Neuron (in vitro differentiated cells): Measurements from ENCODE around the gene SPN.
"Not testable (repeated sequence)": the region's sequence is repeated elsewhere in the genome, so short reads cannot be mapped to it uniquely, and the experiment has no call there.

ENCODE experiments used
- H2AFZ ChIP-seq: one replicate; pipeline ENCODE4 v1.6.1; 2013; ENCODE audit warnings: low read depth, mild to moderate bottlenecking, inconsistent platforms, low read length, moderate library complexity
- H3K27me3 ChIP-seq: one replicate; pipeline ENCODE4 v1.6.1; 2013; ENCODE audit warnings: low read length; ENCODE audit not compliant: insufficient read depth
- H3K36me3 ChIP-seq: one replicate; pipeline ENCODE4 v1.6.1; 2013; ENCODE audit warnings: low read length; ENCODE audit not compliant: insufficient read depth
- H3K4me1 ChIP-seq: one replicate; pipeline ENCODE4 v1.6.1; 2013; ENCODE audit warnings: low read length; ENCODE audit not compliant: insufficient read depth
- H3K4me3 ChIP-seq: 2 replicates; pipeline ENCODE4 v1.5.1; 2013; ENCODE audit warnings: mild to moderate bottlenecking, low read length, moderate library complexity
- H3K9me3 ChIP-seq: one replicate; pipeline ENCODE4 v1.6.1; 2013; ENCODE audit warnings: low read length

SPN gene, protein sequence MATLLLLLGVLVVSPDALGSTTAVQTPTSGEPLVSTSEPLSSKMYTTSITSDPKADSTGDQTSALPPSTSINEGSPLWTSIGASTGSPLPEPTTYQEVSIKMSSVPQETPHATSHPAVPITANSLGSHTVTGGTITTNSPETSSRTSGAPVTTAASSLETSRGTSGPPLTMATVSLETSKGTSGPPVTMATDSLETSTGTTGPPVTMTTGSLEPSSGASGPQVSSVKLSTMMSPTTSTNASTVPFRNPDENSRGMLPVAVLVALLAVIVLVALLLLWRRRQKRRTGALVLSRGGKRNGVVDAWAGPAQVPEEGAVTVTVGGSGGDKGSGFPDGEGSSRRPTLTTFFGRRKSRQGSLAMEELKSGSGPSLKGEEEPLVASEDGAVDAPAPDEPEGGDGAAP

DNA sequence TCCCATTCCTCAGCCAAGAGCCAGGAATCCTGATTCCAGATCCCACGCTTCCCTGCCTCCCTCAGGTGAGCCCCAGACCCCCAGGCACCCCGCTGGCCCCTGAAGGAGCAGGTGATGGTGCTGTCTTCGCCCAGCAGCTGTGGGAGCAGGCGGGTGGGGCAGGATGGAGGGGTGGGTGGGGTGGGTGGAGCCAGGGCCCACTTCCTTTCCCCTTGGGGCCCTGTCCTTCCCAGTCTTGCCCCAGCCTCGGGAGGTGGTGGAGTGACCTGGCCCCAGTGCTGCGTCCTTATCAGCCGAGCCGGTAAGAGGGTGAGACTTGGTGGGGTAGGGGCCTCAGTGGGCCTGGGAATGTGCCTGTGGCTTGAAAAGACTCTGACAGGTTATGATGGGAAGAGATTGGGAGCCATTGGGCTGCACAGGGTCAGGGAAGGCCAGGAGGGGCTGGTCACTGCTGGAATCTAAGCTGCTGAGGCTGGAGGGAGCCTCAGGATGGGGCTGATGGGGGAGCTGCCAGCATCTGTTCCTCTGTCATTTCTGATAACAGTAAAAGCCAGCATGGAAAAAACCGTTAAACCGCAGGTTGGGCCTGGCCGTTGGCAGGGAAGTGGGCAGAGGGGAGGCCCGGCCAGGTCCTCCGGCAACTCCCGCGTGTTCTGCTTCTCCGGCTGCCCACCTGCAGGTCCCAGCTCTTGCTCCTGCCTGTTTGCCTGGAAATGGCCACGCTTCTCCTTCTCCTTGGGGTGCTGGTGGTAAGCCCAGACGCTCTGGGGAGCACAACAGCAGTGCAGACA, at the start of gene SPN:
Gene SPN (plus strand): TSS at position 232 of the 791 bp plus-strand sequence. CDS start 482 bp downstream, at position 714.
- H3K9me3 ChIP-seq, result no peaks in the 10 kb centered on the region
- H3K4me3 ChIP-seq, result no peak within 1 kb of the TSS
- H3K36me3 ChIP-seq, result no peaks in the 10 kb centered on the region
- peaks cover 30% of the 10 kb centered on the region for H3K4me1 ChIP-seq
- no peak within 1 kb of the TSS for H2AFZ ChIP-seq
- H3K27me3 ChIP-seq, result no peaks in the 10 kb centered on the region

DNA sequence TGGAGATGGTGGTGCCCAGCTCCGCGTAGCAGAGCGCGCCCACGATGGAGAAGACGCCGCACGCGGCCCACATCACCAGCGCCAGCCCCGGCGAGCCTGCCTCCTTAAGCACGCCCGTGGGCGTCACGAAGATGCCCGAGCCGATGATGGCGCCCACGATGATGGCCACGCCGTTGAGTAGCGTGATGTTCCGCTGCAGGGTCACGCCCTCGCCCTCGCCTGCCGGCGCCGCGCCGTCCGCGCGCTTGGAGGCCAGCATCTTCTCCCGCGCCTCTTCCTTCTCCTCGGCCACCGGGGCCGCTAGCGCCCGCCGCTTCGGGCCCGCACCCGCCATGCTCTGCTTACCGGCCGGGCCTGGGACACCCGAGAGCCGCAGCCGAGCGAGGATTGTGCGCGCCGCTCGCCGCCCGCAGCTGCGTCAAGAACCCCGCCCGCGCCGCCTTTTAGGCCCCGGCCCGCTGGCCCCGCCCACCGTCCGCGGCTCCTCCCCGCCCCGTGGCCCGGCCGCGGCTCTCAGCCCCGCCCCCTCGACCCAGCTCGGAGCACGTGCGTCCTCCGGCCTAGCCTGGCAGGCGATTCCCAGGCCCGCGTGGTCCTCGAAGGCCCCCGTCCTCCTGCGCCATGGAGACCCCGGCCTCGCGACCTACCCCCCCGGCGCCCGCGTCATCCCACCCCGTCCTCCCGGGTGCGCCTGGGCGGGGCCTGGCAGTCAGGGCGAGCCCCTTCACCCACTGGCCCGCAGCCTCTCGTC, 49.6 kb upstream of the SPN start:
- Histone ChIP-seq H3K4me1 (peaks cover 14% of the 10 kb centered on the region), H3K4me3 (peak overlapping the region; percentile 82), H2AFZ (peak overlapping the region; percentile 26)
- H3K9me3 ChIP-seq, H3K36me3 ChIP-seq, H3K27me3 ChIP-seq: not testable (repeated sequence)

DNA sequence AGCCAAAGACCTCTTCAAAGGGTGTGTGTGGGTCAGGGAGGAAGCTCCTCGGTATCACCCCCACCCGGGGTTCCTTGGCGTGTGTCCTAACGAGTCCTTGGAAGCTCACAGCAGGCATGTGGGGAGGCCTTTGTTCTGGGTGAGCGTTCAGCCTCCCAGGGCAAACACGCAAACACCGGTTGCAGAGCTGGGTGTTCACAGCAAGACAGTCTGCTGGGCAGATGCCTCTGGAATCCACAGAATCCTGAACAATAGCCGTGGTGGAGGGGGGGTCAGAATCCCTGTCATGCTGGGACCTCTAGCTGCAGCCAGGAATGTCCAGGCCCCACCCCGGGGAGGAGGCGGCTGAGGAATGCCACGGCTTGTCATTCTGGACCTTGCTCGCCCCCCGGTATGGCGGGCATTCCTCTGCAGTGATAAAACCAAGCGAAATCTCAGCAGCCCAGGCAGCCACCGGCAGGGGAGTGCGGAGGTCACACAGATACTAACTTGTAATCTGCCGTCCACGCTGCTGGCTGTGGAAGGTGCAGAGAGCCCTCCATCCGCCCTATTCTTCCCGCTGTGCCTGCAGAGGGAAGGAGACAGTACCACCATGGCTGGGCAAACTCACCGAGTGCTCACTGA, 48.2 kb upstream of the SPN start:
- H2AFZ ChIP-seq, H3K9me3 ChIP-seq, H3K36me3 ChIP-seq, H3K27me3 ChIP-seq: not testable (repeated sequence)
- Histone ChIP-seq H3K4me1 (peaks cover 14% of the 10 kb centered on the region), H3K4me3 (peak overlapping the region; percentile 13)

DNA sequence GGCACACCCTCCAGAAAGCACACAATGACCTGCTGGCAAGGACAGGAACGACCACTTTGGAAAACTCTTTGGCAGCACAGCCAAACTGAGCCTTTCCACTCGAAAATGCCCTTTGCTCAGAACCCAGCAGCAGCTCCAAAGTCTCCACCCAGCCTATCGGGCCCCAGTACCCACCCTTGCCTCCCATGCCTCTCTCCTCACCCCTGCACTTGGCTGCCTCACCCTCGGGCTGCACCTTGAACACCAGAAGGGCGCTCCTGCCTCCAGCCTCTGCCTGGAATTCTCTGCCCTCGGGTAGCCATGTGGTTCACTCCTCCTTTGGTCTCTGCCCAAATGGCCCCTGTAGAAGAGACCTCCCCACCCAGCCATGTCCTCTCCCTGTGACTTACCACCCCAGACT, 46.9 kb upstream of the SPN start:
- not testable (repeated sequence) for H3K4me3 ChIP-seq, H3K27me3 ChIP-seq, H3K9me3 ChIP-seq, H2AFZ ChIP-seq, H3K36me3 ChIP-seq
- peaks cover 13% of the 10 kb centered on the region for H3K4me1 ChIP-seq

DNA sequence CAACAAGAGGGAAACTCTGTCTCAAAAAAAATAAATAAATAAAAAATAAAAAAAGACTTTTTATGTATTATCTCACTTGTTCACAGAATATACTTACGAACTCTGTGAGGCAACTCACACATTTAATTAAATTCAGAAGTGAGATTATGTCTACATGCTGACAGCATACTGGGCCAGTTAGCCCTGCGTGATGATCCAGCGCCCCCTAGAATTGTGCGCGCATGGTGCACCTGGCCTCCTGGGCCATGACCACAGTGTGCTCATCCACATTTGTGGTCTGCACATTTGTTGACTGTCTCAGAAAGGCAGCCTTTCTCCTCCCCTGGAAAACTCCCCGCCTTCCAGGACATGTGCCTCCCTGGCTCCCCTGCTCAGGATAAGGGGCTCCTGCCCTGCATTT, 42.5 kb upstream of the SPN start:
- H3K9me3 ChIP-seq, H3K4me3 ChIP-seq, H3K27me3 ChIP-seq, H3K4me1 ChIP-seq, H2AFZ ChIP-seq, H3K36me3 ChIP-seq: not testable (repeated sequence)

DNA sequence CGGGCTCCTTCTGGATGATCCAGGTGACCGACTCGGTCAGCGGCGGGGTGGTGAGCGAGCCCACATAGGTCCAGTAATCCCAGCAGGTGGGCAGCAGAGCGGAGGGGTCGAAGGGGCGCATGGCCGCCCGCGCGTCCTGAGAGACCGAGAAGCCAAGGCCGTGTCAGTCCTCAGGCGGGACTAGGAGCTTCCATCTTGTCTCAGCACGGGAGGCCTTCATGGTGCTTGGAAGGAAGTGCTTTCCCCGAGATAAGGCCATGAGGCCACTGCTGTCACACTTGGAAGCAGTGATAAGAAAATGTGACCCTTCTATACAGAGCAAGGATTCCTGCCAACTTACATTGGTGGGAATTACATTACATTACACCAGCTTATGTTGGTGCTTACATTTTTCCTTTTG, 40.3 kb upstream of the SPN start:
- not testable (repeated sequence) for H3K9me3 ChIP-seq, H3K4me1 ChIP-seq

DNA sequence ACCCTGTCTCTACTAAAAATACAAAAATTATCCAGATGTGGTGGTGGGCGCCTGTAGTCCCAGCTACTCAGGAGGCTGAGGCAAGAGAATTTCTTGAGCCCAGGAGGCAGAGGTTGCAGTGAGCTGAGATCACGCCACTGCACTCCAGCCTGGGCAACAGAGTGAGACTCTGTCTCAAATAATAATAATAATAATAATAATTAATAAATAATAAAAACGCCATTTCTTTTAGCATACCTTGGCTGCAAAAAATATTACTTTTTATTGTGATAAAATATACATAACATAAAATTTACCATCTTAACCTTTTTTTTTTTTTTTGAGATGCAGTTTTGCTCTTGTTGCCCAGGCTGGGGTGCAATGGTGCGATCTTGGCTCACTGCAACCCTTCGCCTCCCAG, 39.8 kb upstream of the SPN start:
- H3K36me3 ChIP-seq, H3K27me3 ChIP-seq, H2AFZ ChIP-seq: not testable (repeated sequence)

More for the DNA sequence above, 40.3 kb upstream of the SPN start:
- not testable (repeated sequence) for H3K36me3 ChIP-seq, H3K27me3 ChIP-seq, H2AFZ ChIP-seq, H3K4me3 ChIP-seq

DNA sequence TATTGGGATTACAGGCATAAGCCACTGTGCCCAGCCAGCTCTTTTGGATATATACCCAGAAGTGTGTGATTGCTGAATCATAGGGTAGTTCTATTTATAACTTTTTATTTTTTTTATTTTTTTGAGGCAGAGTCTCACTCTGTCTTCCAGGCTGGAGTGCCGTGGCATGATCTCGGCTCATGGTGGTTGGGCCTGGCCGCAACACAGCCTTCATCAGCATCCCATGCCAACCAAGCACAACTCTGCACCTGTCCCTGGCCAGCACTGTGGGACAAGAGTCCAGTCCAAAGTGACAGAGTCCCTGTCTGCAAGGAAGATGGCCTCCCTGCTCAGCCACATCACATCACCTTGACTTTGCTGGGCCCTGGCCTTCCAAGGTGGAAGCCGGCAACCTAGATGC, 37.9 kb upstream of the SPN start:
- not testable (repeated sequence) for H3K4me1 ChIP-seq, H3K27me3 ChIP-seq, H3K36me3 ChIP-seq, H3K4me3 ChIP-seq, H2AFZ ChIP-seq, H3K9me3 ChIP-seq

More for the DNA sequence above, 39.8 kb upstream of the SPN start:
- H3K9me3 ChIP-seq, H3K4me3 ChIP-seq, H3K4me1 ChIP-seq: not testable (repeated sequence)

DNA sequence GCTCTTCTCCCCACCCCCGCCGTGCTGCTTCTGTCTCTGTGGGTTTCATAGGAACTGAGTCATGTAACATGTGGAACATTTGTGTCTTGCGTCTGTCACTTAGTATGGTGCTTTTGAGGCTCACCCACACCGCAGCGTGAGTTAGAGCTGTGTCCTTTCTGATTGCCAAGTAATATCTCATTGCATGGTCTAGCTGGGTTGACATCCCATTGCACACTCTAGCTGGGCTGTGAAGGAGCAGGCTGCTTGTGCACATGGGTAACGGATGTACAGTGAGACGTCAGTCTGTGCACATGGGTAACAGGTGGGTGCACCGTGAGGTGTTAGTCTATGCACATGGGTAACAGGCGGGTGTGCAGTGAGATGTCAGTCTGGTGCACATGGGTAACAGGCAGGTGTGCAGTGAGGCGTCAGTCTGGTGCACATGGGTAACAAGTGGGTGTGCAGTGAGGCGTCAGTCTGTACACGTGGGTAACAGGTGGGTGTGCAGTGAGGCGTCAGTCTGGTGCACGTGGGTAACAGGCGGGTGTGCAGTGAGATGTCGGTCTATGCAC, 36.2 kb upstream of the SPN start:
- H2AFZ ChIP-seq, H3K36me3 ChIP-seq, H3K9me3 ChIP-seq, H3K4me3 ChIP-seq, H3K27me3 ChIP-seq, H3K4me1 ChIP-seq: not testable (repeated sequence)

DNA sequence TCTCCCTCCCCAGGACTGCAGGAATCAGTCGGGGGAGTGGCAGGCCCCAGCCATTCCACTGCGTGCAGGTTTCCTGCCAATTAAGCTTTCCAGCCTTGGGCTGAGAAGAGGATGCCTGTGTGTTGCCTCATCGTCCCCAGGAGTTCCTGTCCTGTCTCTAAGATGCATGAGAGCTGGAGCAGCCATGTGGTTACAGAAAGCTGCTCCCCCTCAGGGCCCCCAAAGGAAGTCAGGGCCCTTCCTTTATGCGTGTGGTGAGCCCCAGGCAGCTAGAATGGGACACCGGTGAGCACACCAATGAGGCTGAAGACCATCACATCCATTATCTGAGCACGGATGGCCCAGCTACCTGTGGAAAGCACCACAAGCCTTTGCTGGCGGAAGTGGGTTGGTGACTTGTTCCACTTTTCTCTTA, 35.4 kb upstream of the SPN start:
- H2AFZ ChIP-seq, H3K9me3 ChIP-seq, H3K4me1 ChIP-seq, H3K4me3 ChIP-seq, H3K27me3 ChIP-seq, H3K36me3 ChIP-seq: not testable (repeated sequence)

DNA sequence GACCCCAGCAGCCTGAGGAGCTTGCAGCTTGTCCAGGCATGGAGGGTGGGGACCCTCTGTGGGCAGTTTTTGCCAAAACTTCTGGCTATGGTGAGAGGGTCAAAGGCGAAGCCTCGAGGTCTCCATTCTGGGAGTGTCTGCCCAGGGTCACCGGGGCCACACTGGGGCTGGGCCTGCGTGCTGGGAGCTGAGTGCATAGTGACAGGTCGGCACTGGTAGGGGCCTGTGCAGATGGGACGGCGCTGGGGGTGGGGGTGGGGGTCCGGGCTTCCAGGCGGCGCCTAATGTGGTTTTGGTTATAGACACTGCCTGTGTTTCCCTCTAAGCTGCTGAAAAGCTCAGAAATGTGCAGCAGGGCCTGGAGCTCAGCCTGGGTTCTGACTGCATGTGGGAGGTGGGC, 34.3 kb upstream of the SPN start:
- not testable (repeated sequence) for H3K4me1 ChIP-seq, H3K36me3 ChIP-seq, H3K4me3 ChIP-seq, H3K27me3 ChIP-seq, H2AFZ ChIP-seq, H3K9me3 ChIP-seq

DNA sequence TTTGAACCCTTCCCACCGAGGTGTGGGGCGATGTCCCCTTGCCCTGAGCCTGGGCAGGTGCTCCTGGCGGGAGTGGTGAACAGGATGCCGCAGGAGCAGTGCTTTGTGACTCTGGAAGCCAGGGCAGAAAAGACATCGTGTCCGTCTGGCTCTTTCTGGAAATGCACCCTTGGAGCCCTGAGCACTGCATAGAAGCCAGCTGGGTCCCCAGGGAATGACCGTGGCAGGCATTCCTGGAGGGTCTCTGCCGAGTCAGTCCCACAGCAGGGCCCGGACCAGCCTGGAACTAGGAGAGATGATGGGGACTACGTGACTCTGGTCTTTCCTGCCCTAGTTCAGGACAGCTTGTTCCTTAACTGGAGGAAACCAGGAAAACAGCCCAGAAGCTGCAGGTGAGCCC, 33.7 kb upstream of the SPN start:
- H3K27me3 ChIP-seq, H3K4me1 ChIP-seq, H3K9me3 ChIP-seq, H2AFZ ChIP-seq, H3K4me3 ChIP-seq, H3K36me3 ChIP-seq: not testable (repeated sequence)

DNA sequence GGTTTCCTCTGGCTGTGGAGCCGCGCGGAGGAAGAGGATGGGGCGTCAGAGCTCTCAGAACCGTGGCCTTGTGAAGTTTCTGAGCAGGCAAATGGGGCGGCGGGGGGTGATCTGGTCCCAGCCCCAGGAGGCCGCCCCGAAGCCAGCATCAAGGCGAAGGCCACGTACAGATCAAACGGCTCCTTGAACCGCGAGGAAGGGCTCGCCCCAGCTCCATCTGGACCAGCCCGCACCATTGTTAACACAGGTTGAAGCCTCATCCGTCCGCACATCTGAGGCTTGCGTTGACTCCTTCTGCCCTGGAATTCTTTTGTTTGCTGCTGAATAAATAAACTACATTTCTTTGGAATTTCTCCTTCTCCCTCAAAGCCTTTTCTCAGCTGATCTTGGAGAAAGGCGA, 31.4 kb upstream of the SPN start:
- H3K36me3 ChIP-seq, H2AFZ ChIP-seq, H3K9me3 ChIP-seq, H3K4me1 ChIP-seq, H3K4me3 ChIP-seq, H3K27me3 ChIP-seq: not testable (repeated sequence)
